Mesendoderm (in vitro differentiated cells): ENCODE measurements around the gene TBL3.

Source experiments
- DNase-seq: peaks from one replicate; pipeline ENCODE4 v3.0.0; 2013
- H2AK5ac ChIP-seq: 2 replicates; pipeline ENCODE4 v1.6.1; 2013; ENCODE audit warnings: low read length, inconsistent platforms
- H2BK120ac ChIP-seq: 2 replicates; pipeline ENCODE4 v1.6.1; 2013; ENCODE audit warnings: low read depth, mild to moderate bottlenecking, low read length, moderate library complexity, mixed read lengths
- H2BK15ac ChIP-seq: replicated peaks from 2 replicates; pipeline ENCODE4 v1.6.1; 2013; ENCODE audit warnings: low read depth, mild to moderate bottlenecking, moderate library complexity
- H2BK5ac ChIP-seq: 2 replicates; pipeline ENCODE4 v1.6.1; 2013; ENCODE audit warnings: low read length, inconsistent platforms
- H3K18ac ChIP-seq: 2 replicates; pipeline ENCODE4 v1.6.1; 2013; ENCODE audit warnings: mild to moderate bottlenecking, low read length, mixed read lengths
- H3K23ac ChIP-seq: one replicate; pipeline ENCODE4 v1.6.1; 2013; ENCODE audit warnings: low read length
- H3K27ac ChIP-seq: 2 replicates; pipeline ENCODE4 v1.5.1; 2013; ENCODE audit warnings: low read depth, mild to moderate bottlenecking, inconsistent platforms, low read length, moderate library complexity
- H3K27me3 ChIP-seq: 2 replicates; pipeline ENCODE4 v1.6.1; 2013; ENCODE audit warnings: low read length, control low read depth, mild to moderate bottlenecking, inconsistent platforms; ENCODE audit not compliant: insufficient read depth, poor library complexity
- H3K36me3 ChIP-seq: 2 replicates; pipeline ENCODE4 v1.6.1; 2013; ENCODE audit warnings: low read length, inconsistent platforms; ENCODE audit not compliant: control insufficient read depth, insufficient read depth
- H3K4ac ChIP-seq: one replicate; pipeline ENCODE4 v1.6.1; 2013; ENCODE audit warnings: low read depth, mild to moderate bottlenecking, low read length, moderate library complexity
- H3K4me1 ChIP-seq: 2 replicates; pipeline ENCODE4 v1.6.1; 2013; ENCODE audit warnings: low read depth, low read length, inconsistent platforms; ENCODE audit not compliant: control insufficient read depth
- H3K4me2 ChIP-seq: 2 replicates; pipeline ENCODE4 v1.6.1; 2013; ENCODE audit warnings: low read length
- H3K4me3 ChIP-seq: 2 replicates; pipeline ENCODE4 v1.5.1; 2013; ENCODE audit warnings: mild to moderate bottlenecking, low read length
- H3K56ac ChIP-seq: one replicate; pipeline ENCODE4 v1.6.1; 2013; ENCODE audit warnings: low read length
- H3K79me1 ChIP-seq: 2 replicates; pipeline ENCODE4 v1.6.1; 2013; ENCODE audit warnings: low read length, inconsistent platforms
- H3K79me2 ChIP-seq: 2 replicates; pipeline ENCODE4 v1.6.1; 2013; ENCODE audit warnings: mild to moderate bottlenecking, low read length; ENCODE audit not compliant: control insufficient read depth, insufficient read depth
- H3K9ac ChIP-seq: 2 replicates; pipeline ENCODE4 v1.6.1; 2013; ENCODE audit warnings: low read length, inconsistent platforms
- H4K5ac ChIP-seq: one replicate; pipeline ENCODE4 v1.6.1; 2013; ENCODE audit warnings: low read length
- H4K8ac ChIP-seq: one replicate; pipeline ENCODE4 v1.6.1; 2013; ENCODE audit warnings: low read depth, mild to moderate bottlenecking, control low read depth, low read length, moderate library complexity
- WGBS: extraction: QIAGEN DNeasy Blood & Tissue Kit; methylation state at CpG from one replicate; pipeline ENCODE4 v1.1.7; 2013; ENCODE audit warnings: low lambda C conversion rate, missing lambda C conversion rate; ENCODE audit not compliant: insufficient coverage; ENCODE audit errors: extremely low coverage; 5-methylcytosine and 5-hydroxymethylcytosine counted together

Gene TBL3

DNA sequence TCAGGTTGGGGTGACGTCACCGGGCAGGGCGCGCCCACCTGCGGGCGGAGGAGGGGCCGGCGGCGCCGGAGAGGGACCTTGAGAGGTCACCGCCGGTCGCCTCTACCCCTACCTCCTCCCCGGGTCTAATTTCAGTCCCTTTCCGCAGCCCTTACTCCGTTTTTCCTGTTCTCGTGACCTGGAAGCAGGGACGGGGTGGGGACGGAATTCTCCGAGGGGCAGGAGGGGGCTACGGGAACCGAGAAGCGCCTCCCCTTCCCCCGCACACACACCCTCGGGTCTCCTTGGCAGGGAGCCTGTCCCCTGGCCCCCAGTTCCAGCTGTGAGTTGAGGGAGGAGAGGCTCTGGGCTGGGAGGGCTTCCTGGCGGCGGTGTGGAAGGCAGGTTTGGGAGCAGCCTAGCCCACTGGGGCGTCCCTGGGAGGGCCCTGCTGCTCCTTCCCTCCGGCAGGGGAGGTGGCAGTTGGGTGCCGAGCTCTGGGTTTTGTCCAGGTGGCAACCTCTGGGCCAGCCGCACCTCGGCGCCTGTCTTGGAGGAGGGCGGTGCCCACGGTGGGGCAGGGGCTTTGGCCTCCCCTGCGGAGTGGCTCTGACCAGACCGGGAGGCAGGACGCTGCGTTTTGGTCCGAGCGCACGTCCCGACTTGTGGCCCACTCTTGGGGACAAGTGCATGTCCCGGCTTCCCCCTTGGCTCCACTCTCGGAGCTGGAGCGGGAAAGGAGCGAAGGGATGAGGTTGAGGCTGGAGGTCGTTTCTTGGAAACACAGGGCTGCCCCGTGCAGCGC is 18.7 kb downstream of the TBL3 start:
- DNase-seq: peak; percentile 75
- no CpG with 5 or more reads among the region's 50 CpGs for WGBS
- Histone ChIP-seq H3K9ac (peak overlapping the region; percentile 59), H2BK5ac (no peak overlapping the region), H3K4me2 (peak overlapping the region; percentile 81), H3K56ac (peak overlapping the region; percentile 83), H4K8ac (no peak overlapping the region), H3K18ac (no peak overlapping the region), H2BK15ac (no peak overlapping the region), H3K27ac (no peak overlapping the region), H3K79me1 (peaks cover 2% of the 10 kb centered on the region), H2AK5ac (no peak overlapping the region), H2BK120ac (no peak overlapping the region), H3K36me3 (peaks cover 3% of the 10 kb centered on the region), H3K27me3 (peaks cover 3% of the 10 kb centered on the region), H3K23ac (no peak overlapping the region), H4K5ac (no peak overlapping the region), H3K4me1 (no peaks in the 10 kb centered on the region), H3K4me3 (peak overlapping the region; percentile 34), H3K4ac (no peak overlapping the region), H3K79me2 (no peaks in the 10 kb centered on the region)

DNA sequence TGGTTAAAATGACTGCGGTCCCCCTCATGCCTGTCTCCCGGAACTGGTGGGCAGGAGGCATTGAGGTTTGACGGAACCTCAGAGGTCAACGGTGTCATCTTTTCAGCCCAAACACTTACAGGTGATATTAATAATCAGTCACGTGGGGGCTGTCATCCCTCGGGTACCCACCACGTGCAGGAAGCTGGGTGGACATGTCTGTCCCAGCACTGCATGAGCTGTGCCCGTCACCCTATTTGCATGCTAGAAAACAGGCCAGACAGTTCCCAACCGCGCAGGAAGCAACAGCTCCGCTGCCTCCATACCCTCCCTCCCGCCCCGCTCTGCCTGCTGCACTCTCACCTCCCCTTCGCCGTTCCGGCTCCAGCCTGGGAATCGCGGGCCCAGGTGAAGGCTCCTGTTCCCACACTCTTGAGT is 19.3 kb downstream of the TBL3 start:
- Histone ChIP-seq H3K4ac (no peak overlapping the region), H4K5ac (no peak overlapping the region), H3K18ac (no peak overlapping the region), H2BK15ac (no peak overlapping the region), H2BK120ac (no peak overlapping the region), H3K79me1 (no peaks in the 10 kb centered on the region), H3K4me1 (no peaks in the 10 kb centered on the region), H3K23ac (no peak overlapping the region), H3K4me3 (no peak overlapping the region), H3K9ac (no peak overlapping the region), H3K36me3 (peaks cover under 1% of the 10 kb centered on the region), H2AK5ac (no peak overlapping the region), H4K8ac (no peak overlapping the region), H2BK5ac (no peak overlapping the region), H3K27me3 (peaks cover 3% of the 10 kb centered on the region), H3K4me2 (no peak overlapping the region), H3K79me2 (no peaks in the 10 kb centered on the region), H3K56ac (no peak overlapping the region), H3K27ac (no peak overlapping the region)
- no CpG with 5 or more reads among the region's 18 CpGs for WGBS
- no peak for DNase-seq

- Histone ChIP-seq H3K79me1 (no peaks in the 10 kb centered on the region), H3K4me1 (no peaks in the 10 kb centered on the region), H3K36me3 (no peaks in the 10 kb centered on the region), H2BK120ac (no peak overlapping the region), H4K5ac (no peak overlapping the region), H3K4me3 (no peak overlapping the region), H2AK5ac (no peak overlapping the region), H2BK15ac (no peak overlapping the region), H3K27me3 (peaks cover 3% of the 10 kb centered on the region), H3K4me2 (peak overlapping the region; percentile 25), H4K8ac (no peak overlapping the region), H2BK5ac (no peak overlapping the region), H3K4ac (no peak overlapping the region), H3K23ac (no peak overlapping the region), H3K9ac (peak overlapping the region; percentile 40), H3K79me2 (no peaks in the 10 kb centered on the region), H3K27ac (no peak overlapping the region), H3K18ac (no peak overlapping the region), H3K56ac (peak overlapping the region; percentile 73)
- no peak for DNase-seq
- WGBS: no CpG with 5 or more reads among the region's 22 CpGs
These were observed 19.7 kb downstream of the TBL3 start for GRCh38 chr16:1991588-1991947.

DNA sequence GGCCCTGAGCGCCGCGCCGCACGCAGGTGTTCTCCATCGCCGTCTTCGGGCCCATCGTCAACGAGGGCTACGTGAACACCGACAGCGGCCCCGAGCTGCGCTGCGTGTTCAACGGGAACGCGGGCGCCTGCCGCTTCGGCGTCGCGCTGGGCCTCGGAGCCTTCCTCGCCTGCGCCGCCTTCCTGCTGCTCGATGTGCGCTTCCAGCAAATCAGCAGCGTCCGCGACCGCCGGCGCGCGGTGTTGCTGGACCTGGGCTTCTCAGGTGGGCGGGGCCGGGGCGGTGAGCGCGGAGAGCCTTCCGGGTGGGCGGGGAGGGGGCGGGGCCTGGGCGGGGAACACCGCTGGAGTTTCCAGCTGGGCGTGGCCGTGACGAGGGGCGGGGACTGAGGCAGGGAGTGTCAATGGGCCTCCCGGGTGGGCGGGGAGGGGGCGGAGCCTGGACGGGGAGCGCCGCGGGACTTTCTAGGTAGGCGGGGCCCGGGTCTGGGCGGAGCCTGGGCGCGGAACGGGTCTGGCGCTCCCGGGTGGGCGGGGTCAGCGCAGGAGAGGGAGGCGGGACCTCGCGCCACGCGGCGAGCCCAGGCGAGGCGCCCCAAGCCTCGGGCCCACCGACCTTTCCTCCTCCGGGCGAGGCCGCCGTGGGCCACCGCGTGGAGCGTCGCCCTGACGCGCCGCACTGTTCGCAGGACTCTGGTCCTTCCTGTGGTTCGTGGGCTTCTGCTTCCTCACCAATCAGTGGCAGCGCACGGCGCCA is 20.3 kb downstream of the TBL3 start:
- Histone ChIP-seq H4K8ac (no peak overlapping the region), H3K9ac (peak overlapping the region; percentile 57), H3K56ac (peak overlapping the region; percentile 90), H3K27ac (no peak overlapping the region), H2BK15ac (no peak overlapping the region), H4K5ac (no peak overlapping the region), H3K27me3 (peaks cover 3% of the 10 kb centered on the region), H3K18ac (no peak overlapping the region), H3K4me1 (no peaks in the 10 kb centered on the region), H3K23ac (no peak overlapping the region), H3K4ac (no peak overlapping the region), H2AK5ac (no peak overlapping the region), H3K79me2 (no peaks in the 10 kb centered on the region), H3K36me3 (no peaks in the 10 kb centered on the region), H3K79me1 (no peaks in the 10 kb centered on the region), H2BK120ac (no peak overlapping the region), H3K4me3 (no peak overlapping the region), H3K4me2 (peak overlapping the region; percentile 48), H2BK5ac (no peak overlapping the region)
- WGBS: no CpG with 5 or more reads among the region's 96 CpGs
- DNase-seq: peak; percentile 93

DNA sequence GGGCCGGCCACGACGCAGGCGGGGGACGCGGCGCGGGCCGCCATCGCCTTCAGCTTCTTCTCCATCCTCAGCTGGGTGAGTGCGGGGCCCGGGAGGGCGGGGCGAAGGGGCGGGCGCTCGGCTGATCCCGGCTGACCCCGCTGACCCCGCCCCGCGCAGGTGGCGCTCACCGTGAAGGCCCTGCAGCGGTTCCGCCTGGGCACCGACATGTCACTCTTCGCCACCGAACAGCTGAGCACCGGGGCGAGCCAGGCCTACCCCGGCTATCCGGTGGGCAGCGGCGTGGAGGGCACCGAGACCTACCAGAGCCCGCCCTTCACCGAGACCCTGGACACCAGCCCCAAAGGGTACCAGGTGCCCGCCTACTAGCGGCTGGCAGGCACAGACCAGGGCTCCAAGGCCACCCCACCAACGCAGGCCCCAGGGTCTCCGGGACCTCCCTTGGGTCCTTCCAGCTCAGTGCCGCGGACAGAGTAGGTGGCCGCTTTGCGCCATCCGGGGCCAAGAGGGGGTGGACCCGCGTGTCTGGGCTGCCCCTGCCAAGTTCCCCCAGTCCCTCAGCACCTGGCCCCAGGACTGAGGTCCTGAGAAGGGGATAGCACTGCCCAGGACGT is 21.0 kb downstream of the TBL3 start:
- Histone ChIP-seq H4K8ac (no peak overlapping the region), H2AK5ac (no peak overlapping the region), H3K27me3 (peaks cover 3% of the 10 kb centered on the region), H3K23ac (no peak overlapping the region), H2BK120ac (no peak overlapping the region), H3K18ac (no peak overlapping the region), H3K56ac (peak overlapping the region; percentile 90), H3K4me1 (no peaks in the 10 kb centered on the region), H3K36me3 (no peaks in the 10 kb centered on the region), H3K4me2 (peak overlapping the region; percentile 48), H2BK5ac (no peak overlapping the region), H3K79me2 (no peaks in the 10 kb centered on the region), H3K4me3 (no peak overlapping the region), H3K9ac (peak overlapping the region; percentile 57), H3K27ac (no peak overlapping the region), H2BK15ac (no peak overlapping the region), H3K79me1 (no peaks in the 10 kb centered on the region), H4K5ac (no peak overlapping the region), H3K4ac (no peak overlapping the region)
- WGBS: no CpG with 5 or more reads among the region's 50 CpGs
- DNase-seq: no peak
